Common myeloid progenitor, CD34-positive (primary cell): ENCODE data around the gene GSKIP.

ENCODE experiments used
- CTCF ChIA-PET: fragments of 350-600 bp; sonication (Branson Sonifier 250); formaldehyde crosslinking; loops from one replicate; lab custom pipeline; 2021; ENCODE audit warnings: antibody characterized with exemption; lab: Charles Lee
- POLR2A ChIA-PET: fragments of 350-600 bp; sonication (Branson Sonifier 250); formaldehyde crosslinking; loops from one replicate; lab custom pipeline; 2021; ENCODE audit warnings: antibody characterized with exemption; lab: Charles Lee
- DNase-seq, 3 donors: peaks; one replicate each; pipeline versions ENCODE4 v3.0.0 to v3.0.0-alpha.2; 2013
- H3K27ac ChIP-seq, 2 experiments: 1 replicate in 1 of 2; 2 replicates in 1 of 2; pipeline ENCODE4 v1.7.0; 2013; ENCODE audit warnings: inconsistent platforms in 2 of 2, low read length in 2 of 2, mild to moderate bottlenecking in 2 of 2, low read depth in 1 of 2, moderate library complexity in 1 of 2; ENCODE audit not compliant: severe bottlenecking in 2 of 2, insufficient read depth in 1 of 2, poor library complexity in 1 of 2
- H3K27me3 ChIP-seq, 5 experiments: replicated peaks in 2 of 5; 1 replicate in 3 of 5; 2 replicates in 2 of 5; pipeline versions ENCODE4 v1.6.1 to v1.7.0; 2013; ENCODE audit warnings: low read length in 4 of 5, mild to moderate bottlenecking in 2 of 5, moderate library complexity in 2 of 5, inconsistent platforms in 1 of 5; ENCODE audit not compliant: insufficient read depth in 5 of 5, control insufficient read depth in 4 of 5
- H3K36me3 ChIP-seq, 4 experiments: 1 replicate in 2 of 4; 2 replicates in 2 of 4; pipeline versions ENCODE4 v1.6.1 to v1.7.0; 2013; ENCODE audit warnings: low read length in 3 of 4, control low read depth in 1 of 4, mild to moderate bottlenecking in 1 of 4; ENCODE audit not compliant: control insufficient read depth in 4 of 4, insufficient read depth in 4 of 4
- H3K4me1 ChIP-seq, 4 experiments: 1 replicate in 3 of 4; 2 replicates in 1 of 4; pipeline versions ENCODE4 v1.6.1 to v1.7.1; 2013; ENCODE audit warnings: low read length in 3 of 4, mild to moderate bottlenecking in 3 of 4, control low read depth in 1 of 4, inconsistent platforms in 1 of 4, moderate library complexity in 1 of 4; ENCODE audit not compliant: control insufficient read depth in 4 of 4, insufficient read depth in 4 of 4; ENCODE audit errors: control extremely low read depth in 1 of 4
- H3K4me3 ChIP-seq, 7 experiments: 1 replicate in 4 of 7; 2 replicates in 3 of 7; pipeline versions ENCODE4 v1.5.1 to v1.7.0; 2013; ENCODE audit warnings: mild to moderate bottlenecking in 7 of 7, low read length in 6 of 7, moderate library complexity in 6 of 7, inconsistent platforms in 2 of 7, low read depth in 2 of 7, control low read depth in 1 of 7; ENCODE audit not compliant: insufficient read depth in 4 of 7, control insufficient read depth in 1 of 7; ENCODE audit errors: extremely low read depth in 1 of 7
- H3K9me3 ChIP-seq, 5 experiments: 1 replicate in 4 of 5; 2 replicates in 1 of 5; pipeline versions ENCODE4 v1.6.1 to v1.7.1; 2013; ENCODE audit warnings: low read length in 4 of 5, mild to moderate bottlenecking in 2 of 5, inconsistent platforms in 1 of 5, low read depth in 1 of 5, moderate library complexity in 1 of 5; ENCODE audit not compliant: control insufficient read depth in 4 of 5, insufficient read depth in 2 of 5; ENCODE audit errors: control extremely low read depth in 1 of 5
- WGBS: methylation state at CpG from one replicate; pipeline ENCODE4 v1.1.5; 2013; ENCODE audit not compliant: insufficient coverage; 5-methylcytosine and 5-hydroxymethylcytosine counted together

The GSKIP gene

DNA sequence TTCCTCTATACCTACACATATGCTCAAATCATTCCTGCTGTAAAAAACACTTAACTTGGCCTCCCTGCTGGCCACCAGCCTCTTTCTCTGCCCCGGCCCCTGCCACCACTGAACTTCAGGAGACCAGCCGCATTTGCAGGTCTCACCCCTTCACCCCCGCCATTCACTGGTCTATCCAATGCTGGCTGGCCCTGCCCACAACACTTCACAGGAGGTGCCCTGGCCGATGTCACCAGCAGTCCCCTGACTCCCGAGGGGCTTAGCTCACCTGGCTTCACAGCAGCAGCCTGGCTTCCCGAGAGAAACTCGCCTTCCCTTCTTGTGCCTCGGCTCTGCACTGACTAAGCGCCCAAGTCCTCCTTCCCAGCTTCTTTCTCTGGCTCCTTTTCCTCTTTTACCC lies 36.1 kb downstream of the GSKIP start:
- DNase-seq = no peak
- peaks cover 0 to 2% (median 0%) of the 10 kb centered on the region in 4 experiments for H3K4me1 ChIP-seq
- WGBS = 95% methylated on average over 7 of the region's 9 CpGs
- H3K27me3 ChIP-seq = no peaks in the 10 kb centered on the region
- H3K9me3 ChIP-seq = no peaks in the 10 kb centered on the region
- H3K27ac ChIP-seq = no peak overlapping the region
- no peaks in the 10 kb centered on the region for H3K36me3 ChIP-seq
- H3K4me3 ChIP-seq = no peak overlapping the region
- POLR2A ChIA-PET = interaction anchor here (0.6 kb wide), 1 partner anchor 85 kb away, joined by 5 read pairs; no protein-coding TSS in a partner anchor
- CTCF ChIA-PET = no interaction called here

DNA sequence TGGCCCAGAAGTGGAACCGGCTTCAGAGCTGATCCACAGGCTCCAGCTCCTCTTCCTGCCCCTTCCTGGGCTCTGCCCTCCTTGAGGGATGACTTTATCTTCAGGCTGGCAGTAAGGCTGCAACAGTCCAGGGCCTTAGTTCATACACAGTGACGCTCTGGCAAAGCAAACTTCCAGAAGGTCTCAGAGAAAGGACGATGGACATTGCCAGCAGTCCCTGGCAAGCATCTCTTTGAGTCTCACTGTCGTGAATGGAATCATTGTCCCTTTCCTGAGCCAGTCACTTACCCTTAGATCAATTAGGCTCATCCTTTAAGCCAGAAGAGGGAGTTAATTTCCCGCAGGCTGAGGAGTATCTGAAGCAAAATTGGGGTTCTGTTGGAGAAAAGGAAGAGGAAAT lies 37.2 kb downstream of the GSKIP start:
- H3K4me3 ChIP-seq = no peak overlapping the region
- DNase-seq = no peak
- H3K4me1 ChIP-seq = peaks cover 0 to 2% (median 0%) of the 10 kb centered on the region in 4 experiments
- H3K27ac ChIP-seq = no peak overlapping the region
- ChIA-PET POLR2A (no interaction called here), CTCF (interaction anchor here (0.8 kb wide), 1 partner anchor 23 kb away, joined by 3 read pairs; no protein-coding TSS in a partner anchor)
- no peaks in the 10 kb centered on the region for H3K36me3 ChIP-seq
- H3K9me3 ChIP-seq = no peaks in the 10 kb centered on the region
- 93% methylated on average over 4 of the region's 5 CpGs for WGBS
- no peaks in the 10 kb centered on the region for H3K27me3 ChIP-seq

DNA sequence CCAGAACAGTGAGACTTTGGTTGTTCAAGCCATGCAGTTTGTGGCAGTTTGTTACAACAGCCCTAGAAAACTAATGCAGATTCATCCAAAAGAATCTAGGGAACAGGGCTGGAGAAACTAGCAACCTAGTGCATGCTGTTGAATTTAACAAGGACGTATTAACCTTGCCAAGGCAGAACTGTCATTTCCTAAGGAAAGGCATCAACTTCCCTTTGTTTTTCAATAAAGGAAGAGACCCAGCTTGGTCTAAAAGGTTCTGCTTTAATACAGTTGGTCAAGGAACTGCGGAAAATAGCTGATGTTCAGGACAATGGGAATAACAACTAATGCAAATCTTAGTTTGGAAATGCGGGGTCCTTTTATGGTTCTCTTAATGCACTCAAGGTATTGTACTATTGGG lies 40.1 kb downstream of the GSKIP start:
- no peak overlapping the region for H3K27ac ChIP-seq
- H3K36me3 ChIP-seq = no peaks in the 10 kb centered on the region
- CTCF ChIA-PET = interaction anchor here (1.2 to 2.5 kb wide), 3 partner anchors 9 to 14 kb away, joined by 3 to 7 read pairs (median 5); no protein-coding TSS in a partner anchor
- 76% methylated on average over 3 of the region's 3 CpGs for WGBS
- H3K9me3 ChIP-seq = no peaks in the 10 kb centered on the region
- no peak for DNase-seq
- H3K27me3 ChIP-seq = no peaks in the 10 kb centered on the region
- peaks cover 0 to 10% (median 6%) of the 10 kb centered on the region in 4 experiments for H3K4me1 ChIP-seq
- H3K4me3 ChIP-seq = no peak overlapping the region
- POLR2A ChIA-PET = no interaction called here

DNA sequence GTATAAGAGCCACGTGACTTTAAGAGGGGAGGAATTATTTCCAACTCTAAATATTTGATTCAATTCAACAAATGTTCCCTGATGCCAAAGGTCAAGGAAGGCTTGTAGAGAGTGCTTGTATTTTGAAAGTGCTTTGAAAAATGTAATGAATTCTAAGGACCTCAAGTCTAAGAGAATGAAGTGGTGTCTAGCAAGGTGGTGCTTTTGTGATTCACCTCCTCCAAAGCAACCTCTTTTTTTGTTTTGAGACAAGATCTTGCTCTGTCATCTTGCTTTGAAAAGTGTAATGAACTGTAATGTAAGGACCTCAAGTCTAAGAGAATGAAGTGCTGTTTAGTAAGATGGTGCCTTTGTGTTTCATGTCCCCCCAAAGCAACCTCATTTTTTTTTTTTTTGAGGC lies 42.4 kb downstream of the GSKIP start:
- no peaks in the 10 kb centered on the region for H3K36me3 ChIP-seq
- CTCF ChIA-PET = no interaction called here

DNA sequence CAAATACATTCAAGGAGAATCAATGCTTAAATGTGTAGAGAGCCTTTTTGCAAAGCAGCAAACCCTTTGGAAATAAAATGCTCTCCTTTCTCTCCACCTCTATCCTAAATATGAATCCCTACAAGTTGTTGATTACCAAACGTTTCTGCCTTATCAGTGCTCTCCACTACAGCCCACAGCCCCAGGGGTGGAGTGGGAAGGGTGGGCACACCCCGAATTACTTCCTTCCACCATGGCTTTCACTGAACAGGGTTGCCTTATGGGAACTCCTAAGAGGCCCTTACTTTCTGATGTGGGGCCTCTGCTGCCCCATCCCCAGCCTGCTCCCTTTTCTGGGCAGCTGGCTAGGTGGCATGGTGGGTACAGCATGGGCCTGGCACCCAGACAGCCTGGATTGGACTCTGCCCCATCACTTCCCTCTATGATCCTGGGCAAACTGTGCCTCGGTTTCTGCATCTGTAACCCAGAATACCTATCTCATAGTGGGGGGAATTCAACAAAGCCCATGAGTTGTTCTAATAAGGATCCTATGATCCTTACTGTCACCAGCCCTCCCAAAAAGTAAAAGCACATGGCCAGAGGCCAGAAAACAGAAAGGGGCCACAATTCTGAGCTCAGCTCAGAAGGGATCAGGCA lies 44.7 kb downstream of the GSKIP start:
- Histone ChIP-seq H3K27ac (no peak overlapping the region), H3K27me3 (no peaks in the 10 kb centered on the region), H3K36me3 (no peaks in the 10 kb centered on the region), H3K4me3 (no peak overlapping the region), H3K4me1 (peaks cover 0 to 14% (median 6%) of the 10 kb centered on the region in 4 experiments), H3K9me3 (no peaks in the 10 kb centered on the region)
- POLR2A ChIA-PET = no interaction called here
- DNase-seq = peak; percentile 18 to 37 (median 25)
- WGBS = 100% methylated on average over 1 of the region's 3 CpGs
- CTCF ChIA-PET = interaction anchor here (1.2 to 1.6 kb wide), 2 partner anchors 15 to 101 kb away, joined by 3 read pairs; no protein-coding TSS in a partner anchor

More for the DNA sequence above, 42.4 kb downstream of the GSKIP start:
- Histone ChIP-seq H3K4me3 (no peak overlapping the region), H3K4me1 (peaks cover 0 to 14% (median 6%) of the 10 kb centered on the region in 4 experiments), H3K27me3 (no peaks in the 10 kb centered on the region), H3K27ac (no peak overlapping the region), H3K9me3 (no peaks in the 10 kb centered on the region)
- no CpG with 5 or more reads among the region's 1 CpG for WGBS
- peak in 1 of 3 donors; percentile 15 for DNase-seq
- POLR2A ChIA-PET = interaction anchor here (0.6 kb wide), 1 partner anchor 152 kb away, joined by 3 read pairs; no protein-coding TSS in a partner anchor

DNA sequence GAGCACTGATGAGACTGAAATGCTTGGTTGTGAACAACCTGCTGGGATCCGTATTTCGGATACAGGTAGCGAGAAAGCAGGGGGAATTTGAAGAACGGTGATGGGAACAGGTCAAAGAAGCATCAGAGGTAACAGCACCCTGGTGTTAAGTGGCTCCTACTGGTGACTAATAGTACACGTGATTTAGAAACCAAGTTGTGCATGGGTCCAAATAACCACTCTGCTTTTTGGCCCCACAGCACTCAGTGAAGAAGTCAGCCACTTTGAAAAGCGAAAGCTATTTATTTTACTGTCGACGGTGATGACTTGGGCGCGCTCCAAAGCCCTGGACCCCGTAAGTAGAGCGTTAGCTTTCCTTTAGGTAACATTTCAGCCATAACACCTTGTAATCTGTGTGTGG lies 45.3 kb downstream of the GSKIP start:
- WGBS = 88% methylated on average over 6 of the region's 12 CpGs
- H3K9me3 ChIP-seq = no peaks in the 10 kb centered on the region
- H3K27ac ChIP-seq = no peak overlapping the region
- H3K27me3 ChIP-seq = no peaks in the 10 kb centered on the region
- H3K36me3 ChIP-seq = no peaks in the 10 kb centered on the region
- CTCF ChIA-PET = interaction anchor here (1.2 to 1.6 kb wide), 2 partner anchors 16 to 101 kb away, joined by 3 read pairs; no protein-coding TSS in a partner anchor
- H3K4me1 ChIP-seq = peaks cover 0 to 12% (median 6%) of the 10 kb centered on the region in 4 experiments
- POLR2A ChIA-PET = no interaction called here
- no peak for DNase-seq
- no peak overlapping the region for H3K4me3 ChIP-seq

DNA sequence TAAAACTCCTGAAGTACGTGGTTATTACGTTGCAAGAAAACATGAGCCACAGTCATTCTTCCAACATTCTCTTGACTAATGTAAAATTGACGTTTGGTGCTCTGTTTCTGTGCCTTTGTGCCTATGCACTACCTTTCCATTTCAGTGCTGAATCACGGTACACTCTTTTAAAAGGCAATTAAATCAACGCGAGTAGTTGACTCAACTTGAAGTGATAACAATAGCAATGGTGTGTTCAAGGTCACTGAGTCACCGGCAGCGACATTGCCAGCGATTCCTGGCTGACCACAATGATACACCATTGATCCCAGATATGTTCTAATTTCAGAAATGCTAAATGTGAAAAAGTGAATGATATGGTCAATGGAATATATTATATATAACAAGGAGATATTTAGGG lies 46.4 kb downstream of the GSKIP start:
- DNase-seq = no peak
- peaks cover 0 to 12% (median 6%) of the 10 kb centered on the region in 4 experiments for H3K4me1 ChIP-seq
- H3K27ac ChIP-seq = no peak overlapping the region
- ChIA-PET POLR2A (no interaction called here), CTCF (interaction anchor here (1.6 kb wide), 1 partner anchor 109 kb away, joined by 4 read pairs; no protein-coding TSS in a partner anchor)
- H3K9me3 ChIP-seq = no peaks in the 10 kb centered on the region
- no peak overlapping the region for H3K4me3 ChIP-seq
- H3K27me3 ChIP-seq = no peaks in the 10 kb centered on the region
- H3K36me3 ChIP-seq = no peaks in the 10 kb centered on the region
- 100% methylated on average over 7 of the region's 9 CpGs for WGBS
